HEK293 (cell line): Measurements from ENCODE around the gene NCKAP5L.

Source experiments
- CTCF ChIP-seq: fragments of 450-650 bp; formaldehyde crosslinking; IDR thresholded peaks from 2 replicates; pipeline ENCODE4 v1.5.1; 2016; ENCODE audit warnings: missing biosample characterization, missing genetic modification characterization
- GLI2 ChIP-seq: fragments of 450-650 bp; formaldehyde crosslinking; IDR thresholded peaks from 2 replicates; pipeline ENCODE4; 2017; ENCODE audit warnings: missing biosample characterization, missing genetic modification characterization, low read depth, borderline replicate concordance
- KLF9 ChIP-seq: fragments of 450-650 bp; formaldehyde crosslinking; IDR thresholded peaks from 2 replicates; pipeline ENCODE4 v1.5.1; 2016; ENCODE audit warnings: missing biosample characterization, missing genetic modification characterization, low read depth
- ZNF140 ChIP-seq: fragments of 450-650 bp; formaldehyde crosslinking; IDR thresholded peaks from 2 replicates; pipeline ENCODE4 v1.5.1; 2016; ENCODE audit warnings: missing biosample characterization, missing genetic modification characterization
- ZNF155 ChIP-seq: fragments of 450-650 bp; formaldehyde crosslinking; IDR thresholded peaks from 2 replicates; pipeline ENCODE4 v1.5.1; 2016; ENCODE audit warnings: missing biosample characterization, missing genetic modification characterization
- ZNF335 ChIP-seq: fragments of 450-650 bp; formaldehyde crosslinking; conservative IDR thresholded peaks from 2 replicates; pipeline ENCODE4 v1.5.1; 2016; ENCODE audit warnings: missing biosample characterization, missing genetic modification characterization
- ZNF561 ChIP-seq: fragments of 450-650 bp; IDR thresholded peaks from 2 replicates; pipeline ENCODE4 v1.5.1; 2018; ENCODE audit warnings: missing biosample characterization, missing genetic modification characterization, borderline replicate concordance

DNA sequence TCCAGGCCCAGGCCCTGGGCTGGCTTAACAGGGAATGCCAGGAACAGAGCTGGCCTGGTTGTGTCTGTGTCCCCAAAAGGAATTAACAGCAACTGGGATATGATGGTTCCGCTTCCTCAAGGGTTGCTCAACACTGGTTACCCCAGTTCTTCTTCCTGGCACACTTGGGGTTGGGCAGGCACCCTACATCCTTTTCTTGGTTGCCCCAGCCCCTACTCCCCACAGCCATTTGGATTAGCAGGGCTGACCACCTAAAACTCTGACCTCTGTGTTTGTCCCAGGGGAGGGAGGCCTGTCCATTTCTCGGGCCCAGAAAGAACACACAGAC is 30.8 kb downstream of the NCKAP5L start:
- TF ChIP-seq CTCF (tag by site-specific recombination): no peak
- TF ChIP-seq KLF9 (tag by site-specific recombination): no peak
- no peak for TF ChIP-seq ZNF561 (tag by site-specific recombination)
- TF ChIP-seq ZNF335 (tag by site-specific recombination): no peak
- TF ChIP-seq ZNF140 (tag by site-specific recombination): no peak
- TF ChIP-seq GLI2 (tag by site-specific recombination): no peak
- no peak for TF ChIP-seq ZNF155 (tag by site-specific recombination)
